Mesothelial cell of epicardium (in vitro differentiated cells): ENCODE results near the gene SLC30A1. TPM values are rescaled to one million over a fixed set of nuclear protein-coding genes. Genes with fewer than 3 reads are reported as not detected.

Source experiments
- DNase-seq, 2 experiments: peaks; one replicate each; pipeline ENCODE4 v3.0.0; 2021; ENCODE audit warnings: low spot score in 2 of 2; ENCODE audit not compliant: unreplicated experiment in 2 of 2
- H3K27ac Mint-ChIP-seq: 2 replicates; pipeline ENCODE4 v1.8.0; 2021; ENCODE audit warnings: mixed read lengths
- H3K27me3 Mint-ChIP-seq: 2 replicates; pipeline ENCODE4 v1.8.0; 2021; ENCODE audit warnings: low read depth, mixed read lengths
- H3K36me3 Mint-ChIP-seq: 2 replicates; pipeline ENCODE4 v1.8.0; 2021; ENCODE audit warnings: mixed read lengths
- H3K4me1 Mint-ChIP-seq: 2 replicates; pipeline ENCODE4 v1.8.0; 2021; ENCODE audit warnings: mixed read lengths
- H3K4me3 Mint-ChIP-seq: 2 replicates; pipeline ENCODE4 v1.8.0; 2021; ENCODE audit warnings: mild to moderate bottlenecking, moderate library complexity, mixed read lengths
- H3K9me3 Mint-ChIP-seq: 2 replicates; pipeline ENCODE4 v1.8.0; 2021; ENCODE audit warnings: mixed read lengths
- total RNA-seq: library from RNA; stranded (reverse); gene quantifications from 3 replicates; pipeline ENCODE4 v1.2.1, GENCODE V29; 2021
- TF ChIP-seq, protein P1 (sequence below): fragments of 200-600 bp; sonication (generic); IDR thresholded peaks from one replicate; pipeline ENCODE4 v1.5.0; 2021; ENCODE audit warnings: antibody characterized with exemption; ENCODE audit not compliant: unreplicated experiment

The SLC30A1 gene
- total RNA-seq, 1 donor from 2014 or later = 11.0 TPM

DNA sequence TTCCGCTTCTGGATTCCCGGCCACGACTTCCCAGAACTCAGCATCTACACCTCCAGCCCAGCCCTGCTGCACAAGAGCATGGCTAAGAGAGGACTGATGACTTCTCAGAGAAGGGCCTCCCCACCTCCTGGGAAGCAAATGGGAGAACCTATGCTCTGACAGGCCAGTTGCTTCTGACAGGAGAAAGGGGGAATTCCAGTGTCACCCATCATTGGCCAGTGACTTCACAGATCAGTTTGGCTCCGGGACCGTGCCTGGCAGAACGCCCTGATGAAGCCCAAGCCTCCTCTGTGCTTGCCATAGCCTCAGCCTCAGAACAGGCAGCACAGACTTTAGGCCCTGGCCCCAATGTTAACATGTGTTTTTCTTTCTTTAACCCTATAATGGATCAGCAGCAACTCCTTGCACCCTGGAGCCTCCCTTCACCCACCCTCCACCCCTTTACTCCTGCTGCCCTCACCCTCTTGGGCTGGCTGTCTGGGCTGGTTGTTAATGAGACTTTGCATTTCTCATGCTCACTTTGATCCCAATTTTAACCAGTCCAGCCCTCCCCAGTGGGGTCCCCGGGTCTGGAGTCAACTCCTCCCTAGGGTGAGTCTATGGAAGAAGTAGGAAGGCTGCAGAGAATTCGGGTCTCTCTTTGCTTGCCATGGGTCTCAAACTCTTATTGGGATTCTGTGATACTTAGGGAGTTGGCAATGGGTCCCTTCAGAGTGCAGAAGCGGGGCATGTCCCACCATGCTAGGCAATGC lies 42.7 kb upstream of the SLC30A1 start:
- peaks cover 3% of the 10 kb centered on the region for H3K4me1 Mint-ChIP-seq
- H3K27ac Mint-ChIP-seq = no peak overlapping the region
- DNase-seq = no peak
- peaks cover 3% of the 10 kb centered on the region for H3K27me3 Mint-ChIP-seq
- H3K36me3 Mint-ChIP-seq = no peaks in the 10 kb centered on the region
- H3K9me3 Mint-ChIP-seq = no peaks in the 10 kb centered on the region
- TF ChIP-seq, protein P1, sequence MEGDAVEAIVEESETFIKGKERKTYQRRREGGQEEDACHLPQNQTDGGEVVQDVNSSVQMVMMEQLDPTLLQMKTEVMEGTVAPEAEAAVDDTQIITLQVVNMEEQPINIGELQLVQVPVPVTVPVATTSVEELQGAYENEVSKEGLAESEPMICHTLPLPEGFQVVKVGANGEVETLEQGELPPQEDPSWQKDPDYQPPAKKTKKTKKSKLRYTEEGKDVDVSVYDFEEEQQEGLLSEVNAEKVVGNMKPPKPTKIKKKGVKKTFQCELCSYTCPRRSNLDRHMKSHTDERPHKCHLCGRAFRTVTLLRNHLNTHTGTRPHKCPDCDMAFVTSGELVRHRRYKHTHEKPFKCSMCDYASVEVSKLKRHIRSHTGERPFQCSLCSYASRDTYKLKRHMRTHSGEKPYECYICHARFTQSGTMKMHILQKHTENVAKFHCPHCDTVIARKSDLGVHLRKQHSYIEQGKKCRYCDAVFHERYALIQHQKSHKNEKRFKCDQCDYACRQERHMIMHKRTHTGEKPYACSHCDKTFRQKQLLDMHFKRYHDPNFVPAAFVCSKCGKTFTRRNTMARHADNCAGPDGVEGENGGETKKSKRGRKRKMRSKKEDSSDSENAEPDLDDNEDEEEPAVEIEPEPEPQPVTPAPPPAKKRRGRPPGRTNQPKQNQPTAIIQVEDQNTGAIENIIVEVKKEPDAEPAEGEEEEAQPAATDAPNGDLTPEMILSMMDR = no peak
- no peak overlapping the region for H3K4me3 Mint-ChIP-seq

DNA sequence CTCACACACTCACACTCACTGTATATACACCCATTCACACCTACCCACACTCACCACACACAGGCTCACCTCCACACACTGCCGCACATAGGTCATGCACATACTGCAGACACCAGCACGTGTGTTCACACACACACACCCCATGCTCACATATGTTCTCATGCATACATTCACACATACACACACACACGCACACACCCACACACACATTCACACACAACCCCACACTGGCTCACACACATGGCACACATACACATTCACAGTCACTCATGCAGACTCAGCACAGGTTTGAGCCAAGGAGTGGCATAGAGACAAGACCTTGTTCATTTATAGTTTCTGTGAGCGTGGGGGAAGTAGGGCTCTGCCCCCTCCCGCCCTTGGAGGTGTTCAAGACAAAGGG lies 41.1 kb upstream of the SLC30A1 start:
- TF ChIP-seq, protein P1 = no peak
- H3K27me3 Mint-ChIP-seq = peaks cover 3% of the 10 kb centered on the region
- H3K9me3 Mint-ChIP-seq = no peaks in the 10 kb centered on the region
- no peak overlapping the region for H3K27ac Mint-ChIP-seq
- DNase-seq = no peak
- H3K36me3 Mint-ChIP-seq = no peaks in the 10 kb centered on the region
- peaks cover 3% of the 10 kb centered on the region for H3K4me1 Mint-ChIP-seq
- H3K4me3 Mint-ChIP-seq = no peak overlapping the region

DNA sequence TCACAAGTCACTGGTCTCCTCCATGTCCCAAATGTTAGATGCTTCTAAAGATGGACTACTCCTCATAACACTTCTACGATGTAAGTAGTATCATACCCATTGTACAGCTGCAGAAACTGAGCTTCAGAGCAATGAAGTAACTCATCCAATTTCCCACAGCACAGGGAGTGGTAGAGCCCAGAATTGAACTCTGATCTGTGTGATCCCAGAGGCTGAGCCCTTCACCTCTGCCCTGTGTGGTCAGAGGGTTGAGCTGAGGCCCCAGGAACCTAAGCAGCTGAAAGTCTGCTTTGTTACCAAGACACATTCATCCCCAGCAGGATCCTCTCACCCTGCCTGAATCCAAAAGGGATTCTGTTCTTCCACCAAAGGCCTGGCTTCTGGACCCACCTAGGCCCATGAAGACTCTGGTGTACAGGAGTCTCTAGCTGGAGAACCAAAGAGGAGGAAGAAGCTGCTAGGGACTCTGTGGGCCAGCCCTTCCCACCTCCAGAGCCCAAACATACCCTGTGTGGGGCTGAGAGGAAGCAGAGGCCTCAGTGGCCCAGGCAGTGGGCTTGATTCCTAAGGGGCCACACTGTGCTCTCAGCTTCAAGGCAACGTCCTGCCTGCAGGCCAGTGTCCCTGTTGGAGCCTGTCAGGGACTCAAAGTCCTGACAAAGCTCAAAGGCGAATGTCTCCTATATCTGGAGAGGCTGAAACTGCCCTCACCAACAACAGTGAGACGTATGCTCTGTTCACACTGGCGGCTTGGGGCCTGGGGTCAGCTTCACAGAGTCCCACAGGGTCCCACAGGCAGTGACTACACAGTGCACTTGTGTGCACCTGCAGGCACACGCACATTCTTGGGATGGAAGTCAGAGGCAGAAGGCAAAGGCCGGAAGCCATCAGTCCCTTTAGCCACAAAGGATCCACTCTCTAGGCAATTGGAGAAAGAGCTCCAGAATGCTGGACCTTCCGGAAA lies 40.4 kb upstream of the SLC30A1 start:
- TF ChIP-seq, protein P1 = no peak
- Mint-ChIP-seq H3K9me3 (no peaks in the 10 kb centered on the region), H3K4me3 (no peak overlapping the region), H3K27me3 (no peaks in the 10 kb centered on the region), H3K4me1 (peaks cover 3% of the 10 kb centered on the region), H3K36me3 (no peaks in the 10 kb centered on the region), H3K27ac (no peak overlapping the region)
- no peak for DNase-seq

DNA sequence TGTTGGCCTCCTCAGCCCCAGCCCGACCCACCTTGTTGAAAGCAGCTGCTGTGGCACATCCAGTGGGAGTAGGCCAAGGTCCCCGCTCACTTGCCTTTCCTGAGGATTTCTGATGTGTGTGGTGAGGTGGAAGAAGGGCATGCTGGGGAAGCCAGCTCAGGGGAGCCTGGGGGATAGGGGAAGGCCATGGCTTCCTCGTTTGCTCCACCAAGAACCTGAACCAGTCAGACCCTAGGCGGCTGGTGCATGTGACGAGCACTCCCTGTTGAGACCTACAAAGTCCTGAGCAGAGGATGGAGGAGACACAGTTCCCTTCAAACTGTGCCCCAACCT lies 38.0 kb upstream of the SLC30A1 start:
- no peaks in the 10 kb centered on the region for H3K36me3 Mint-ChIP-seq
- H3K27me3 Mint-ChIP-seq = no peaks in the 10 kb centered on the region
- H3K27ac Mint-ChIP-seq = no peak overlapping the region
- peaks cover 8% of the 10 kb centered on the region for H3K4me1 Mint-ChIP-seq
- TF ChIP-seq, protein P1 = no peak
- H3K9me3 Mint-ChIP-seq = no peaks in the 10 kb centered on the region
- H3K4me3 Mint-ChIP-seq = no peak overlapping the region
- no peak for DNase-seq

DNA sequence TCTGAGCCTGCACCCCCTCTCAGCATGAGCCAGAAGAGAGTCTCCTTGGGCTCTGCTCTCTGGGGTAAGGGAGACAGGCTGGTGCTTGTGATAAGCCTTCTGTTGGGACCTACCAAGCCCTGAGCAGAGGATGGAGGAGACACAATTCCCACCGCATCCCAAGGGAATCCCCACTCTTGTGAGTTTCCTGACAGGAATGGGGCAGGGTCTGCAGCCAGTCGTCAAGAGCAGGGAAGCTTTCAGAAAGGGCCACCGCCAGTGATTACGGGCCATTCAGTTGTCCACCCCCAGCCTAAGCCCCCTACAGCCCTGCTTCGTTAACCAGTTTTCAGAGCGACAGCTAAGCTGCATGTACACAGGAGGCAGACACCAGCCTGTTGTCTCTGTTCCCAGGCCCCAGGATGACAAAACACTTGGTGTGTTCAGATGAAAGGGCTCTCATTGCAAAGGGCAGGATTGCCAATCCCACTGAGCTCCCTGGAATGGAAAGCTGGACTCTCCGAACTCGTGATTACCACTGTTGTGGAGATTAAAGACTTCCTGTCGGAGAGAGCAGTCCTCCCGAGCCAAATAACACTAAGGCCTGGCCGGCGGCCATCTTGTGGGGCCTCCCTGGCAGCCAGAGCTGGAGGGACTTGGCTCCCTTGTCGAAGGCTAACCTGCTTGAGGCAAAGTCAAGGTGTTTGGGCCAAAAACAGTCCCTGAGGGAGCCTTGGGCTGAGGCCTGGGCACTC lies 37.4 kb upstream of the SLC30A1 start:
- Mint-ChIP-seq H3K4me3 (no peak overlapping the region), H3K36me3 (no peaks in the 10 kb centered on the region), H3K4me1 (peaks cover 12% of the 10 kb centered on the region), H3K27me3 (no peaks in the 10 kb centered on the region), H3K9me3 (no peaks in the 10 kb centered on the region), H3K27ac (no peak overlapping the region)
- TF ChIP-seq, protein P1 = no peak
- DNase-seq = no peak
